HG03520 (cell line): ENCODE results near the gene EPHB2.

Source experiments
- ATAC-seq: cut with Tn5 transposase; IDR thresholded peaks from one replicate; pipeline ENCODE4 v1.9.1; 2021; ENCODE audit warnings: mild to moderate bottlenecking, moderate library complexity; ENCODE audit not compliant: unreplicated experiment

The EPHB2 gene

GRCh38 chr1:22815421-22816066 is 104.9 kb downstream of the EPHB2 start:
- no peak for ATAC-seq

GRCh38 chr1:22816067-22816775 is 105.6 kb downstream of the EPHB2 start:
- ATAC-seq: no peak

DNA sequence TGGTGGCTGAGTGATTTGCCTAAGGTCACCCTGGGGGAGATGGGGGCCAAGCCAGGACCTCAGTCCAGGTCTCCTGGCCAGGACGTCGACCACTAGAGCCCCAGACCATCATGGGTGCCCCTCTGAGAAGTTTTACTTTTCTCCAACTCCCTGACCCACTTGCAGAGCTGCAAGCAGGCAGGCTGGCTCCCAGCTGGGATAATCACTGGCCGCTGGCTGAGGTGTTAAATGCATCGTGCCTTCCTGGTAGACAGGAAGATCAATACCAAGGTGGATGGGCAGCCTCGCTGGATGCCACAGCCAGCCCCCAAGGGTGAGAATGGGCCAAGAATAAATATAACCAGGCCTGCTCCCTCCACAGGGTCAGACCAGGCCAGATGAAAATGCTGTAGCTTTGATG is 106.2 kb downstream of the EPHB2 start:
- no peak for ATAC-seq

DNA sequence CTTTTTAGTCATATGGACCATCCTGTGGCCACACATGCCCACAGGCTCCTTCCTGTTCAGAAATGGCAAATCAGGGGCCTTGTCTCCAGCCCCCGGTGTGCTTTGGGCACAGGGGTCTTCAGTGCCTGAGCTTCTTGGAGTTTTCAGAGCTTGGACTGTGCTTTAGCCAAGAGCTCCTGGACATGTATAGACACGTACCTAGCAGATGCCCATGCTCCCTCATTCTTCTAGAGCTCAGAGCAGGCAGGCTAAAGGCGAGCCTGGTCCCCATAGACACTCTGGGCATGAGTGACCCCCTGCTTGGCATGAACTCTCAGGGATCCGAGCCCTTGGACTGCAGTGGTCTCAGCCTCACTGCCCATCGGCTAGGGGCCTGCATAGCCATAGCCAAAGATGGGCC is 106.8 kb downstream of the EPHB2 start:
- ATAC-seq: no peak

DNA sequence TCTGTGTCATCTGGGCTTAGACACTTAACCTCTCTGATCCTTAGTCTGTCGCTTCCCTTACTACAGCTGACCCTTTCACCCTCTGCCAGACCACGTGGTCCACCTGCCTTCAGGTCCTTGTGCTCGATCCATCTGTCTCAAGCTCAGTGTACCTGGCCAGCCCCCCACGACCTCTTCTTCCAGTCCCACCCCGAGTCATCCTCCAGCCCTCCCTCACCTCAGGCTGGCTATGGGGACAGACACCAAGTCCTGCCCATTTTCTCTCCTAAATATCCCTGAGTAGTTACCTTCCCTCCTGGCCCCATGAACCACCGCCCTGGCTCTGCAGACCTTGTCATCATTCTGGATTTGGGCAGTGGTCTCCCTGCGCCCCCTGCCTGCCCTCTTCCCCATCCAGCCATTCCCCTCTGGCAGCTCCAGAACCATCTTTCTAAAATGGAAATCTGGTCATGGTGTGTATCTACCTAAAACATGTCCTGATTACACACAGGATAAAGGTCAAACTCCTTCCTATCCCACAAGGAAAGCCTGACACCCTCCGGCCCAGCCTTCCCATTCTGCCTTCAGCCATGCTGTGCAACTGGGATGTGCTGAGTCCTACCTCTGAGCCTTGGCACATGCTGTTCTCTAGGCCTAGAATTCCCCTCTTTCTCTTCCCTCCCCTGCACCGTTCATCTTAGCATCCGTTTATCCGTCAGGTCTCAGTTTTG is 107.6 kb downstream of the EPHB2 start:
- no peak for ATAC-seq

GRCh38 chr1:22819361-22819760 is 108.7 kb downstream of the EPHB2 start:
- ATAC-seq: no peak

- no peak for ATAC-seq
Measured at GRCh38 chr1:22821027-22821426, 110.4 kb downstream of the EPHB2 start.

DNA sequence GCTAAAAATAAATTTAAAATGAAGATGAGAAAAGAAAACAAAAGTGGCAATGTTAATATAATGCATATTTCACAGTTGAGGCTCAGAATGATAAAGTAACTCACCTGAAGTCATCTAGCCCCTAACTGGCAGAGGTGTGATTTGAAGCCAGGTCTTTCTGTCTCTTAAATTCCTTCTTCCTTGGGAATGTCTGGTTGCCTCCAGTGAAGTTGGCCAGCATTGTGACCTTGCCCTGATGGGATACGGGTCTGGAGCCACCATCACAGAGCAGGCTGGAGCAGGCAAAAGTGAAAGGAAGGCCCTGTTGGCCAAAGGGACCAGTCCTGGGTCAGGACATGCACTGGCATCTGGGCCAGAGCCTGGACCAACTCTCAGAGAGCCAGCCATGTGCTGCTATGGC is 111.7 kb downstream of the EPHB2 start:
- no peak for ATAC-seq

- ATAC-seq: no peak
Measured at GRCh38 chr1:22824466-22824865, 113.8 kb downstream of the EPHB2 start.

DNA sequence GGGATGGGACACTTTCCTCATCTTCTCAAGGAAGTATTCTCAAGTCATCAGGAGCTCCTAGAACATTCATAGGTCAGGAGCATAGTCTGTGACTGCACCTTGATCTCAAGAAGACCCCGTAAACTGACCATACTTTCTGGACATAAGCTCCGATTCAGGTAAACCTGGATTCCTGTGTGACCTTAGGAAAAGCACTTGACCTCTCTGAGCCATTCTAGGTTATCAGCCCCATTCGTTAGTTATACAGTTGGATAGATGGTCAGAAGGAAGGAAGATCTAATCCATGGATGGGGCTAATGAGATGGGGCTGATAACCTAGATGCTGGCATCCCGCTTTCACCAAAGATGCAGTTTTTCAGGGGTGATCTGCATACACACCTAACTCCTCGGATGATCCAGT is 114.3 kb downstream of the EPHB2 start:
- no peak for ATAC-seq

GRCh38 chr1:22825486-22826189 is 115.0 kb downstream of the EPHB2 start:
- no peak for ATAC-seq

- no peak for ATAC-seq
Measured at GRCh38 chr1:22826604-22827580, 116.3 kb downstream of the EPHB2 start.

- no peak for ATAC-seq
Measured at GRCh38 chr1:22827666-22828483, 117.2 kb downstream of the EPHB2 start.

DNA sequence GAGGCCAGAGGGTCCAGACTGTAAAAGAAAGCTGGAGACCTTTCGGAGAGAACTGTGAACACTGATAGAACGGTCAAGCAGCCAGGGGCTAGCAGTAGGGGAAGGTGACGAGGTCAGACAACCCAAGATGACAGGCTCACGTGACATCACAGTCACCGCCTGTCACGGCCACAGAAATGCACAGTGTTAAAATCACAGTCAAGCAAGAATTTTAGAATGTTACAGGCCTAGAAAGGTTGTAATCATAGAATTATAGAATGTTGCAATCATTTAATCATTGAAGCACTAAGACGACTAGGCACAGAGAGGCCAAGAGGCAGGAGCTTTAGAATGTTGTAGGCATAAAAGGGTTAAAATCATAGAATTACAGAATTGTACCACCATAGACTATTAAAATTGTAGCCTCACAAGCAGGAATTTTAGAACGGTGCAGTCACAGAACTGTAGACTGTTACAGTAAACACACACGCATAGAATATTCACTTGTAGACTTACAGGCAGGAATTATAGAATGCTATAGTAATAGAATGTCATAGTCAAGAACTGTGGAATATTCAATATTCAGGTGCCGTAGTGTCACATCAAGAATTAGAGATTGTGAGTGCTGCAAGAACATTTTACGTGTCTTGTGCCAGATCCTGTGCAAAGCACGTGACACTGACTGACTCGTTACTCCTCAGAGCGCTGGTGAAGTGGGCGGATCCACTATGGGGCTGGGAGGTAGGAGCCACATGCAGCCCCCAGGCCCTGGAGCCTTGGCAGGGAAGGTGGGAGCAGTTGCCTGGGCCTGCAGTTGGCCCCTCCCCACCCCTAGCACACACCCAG is 118.1 kb downstream of the EPHB2 start:
- ATAC-seq: no peak

- ATAC-seq: no peak
Measured at GRCh38 chr1:22829309-22829989, 118.8 kb downstream of the EPHB2 start.

GRCh38 chr1:22830041-22830566 is 119.5 kb downstream of the EPHB2 start:
- no peak for ATAC-seq

GRCh38 chr1:22830757-22831340 is 120.2 kb downstream of the EPHB2 start:
- ATAC-seq: no peak
